Activated naive CD8-positive, alpha-beta T cell (primary cell): Measurements from ENCODE around the gene RNU6-1.

Source experiments
- H3K27ac Mint-ChIP-seq: one replicate; pipeline ENCODE4 v1.8.0; 2021; ENCODE audit warnings: mixed read lengths
- H3K27me3 Mint-ChIP-seq: one replicate; pipeline ENCODE4 v1.8.0; 2021; ENCODE audit warnings: mixed read lengths
- H3K36me3 Mint-ChIP-seq: one replicate; pipeline ENCODE4 v1.8.0; 2021; ENCODE audit warnings: mixed read lengths
- H3K4me1 Mint-ChIP-seq: one replicate; pipeline ENCODE4 v1.8.0; 2021; ENCODE audit warnings: low read depth, mixed read lengths
- H3K4me3 Mint-ChIP-seq: one replicate; pipeline ENCODE4 v1.8.0; 2021; ENCODE audit warnings: mild to moderate bottlenecking, mixed read lengths
- H3K9me3 Mint-ChIP-seq: one replicate; pipeline ENCODE4 v1.8.0; 2021; ENCODE audit warnings: low read depth, mixed read lengths

Gene RNU6-1

DNA sequence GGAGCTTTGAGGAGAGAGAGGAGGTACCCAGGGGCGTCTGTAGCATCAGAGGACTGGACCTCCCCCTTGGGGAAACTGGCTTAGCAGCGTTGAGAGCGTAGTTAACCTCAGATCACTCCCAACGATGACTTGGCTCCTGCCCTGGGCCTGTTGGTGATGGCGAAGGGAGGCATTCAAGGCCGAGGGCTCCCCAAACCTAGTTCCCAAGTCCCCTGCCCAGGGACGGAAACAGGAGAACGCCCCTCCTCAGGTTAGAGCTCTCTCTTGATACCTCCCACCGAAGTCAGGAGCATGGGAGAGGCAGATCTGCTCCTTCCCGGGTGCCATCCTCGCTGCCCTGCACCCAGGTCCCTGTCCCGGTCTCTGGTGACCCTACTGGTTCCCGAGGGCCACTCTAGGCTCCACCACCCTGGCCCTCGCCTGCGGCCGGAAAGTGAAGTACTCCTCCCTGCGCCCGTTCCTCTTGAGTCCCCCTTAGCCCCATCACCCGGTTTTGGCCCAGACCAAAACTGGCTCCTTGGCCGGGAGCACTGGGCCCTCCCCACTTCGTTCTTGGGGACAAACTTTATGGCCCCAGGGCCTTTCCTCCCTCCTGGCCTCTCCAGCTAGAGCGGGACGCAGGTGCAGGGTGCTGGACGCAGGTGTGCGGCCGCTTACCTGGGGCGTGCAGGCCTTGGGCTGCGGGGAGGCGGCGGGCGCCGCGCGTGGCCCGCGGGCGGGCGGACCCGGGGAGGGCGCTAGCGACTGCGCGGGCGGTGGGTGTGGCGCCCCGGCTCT is 17.1 kb downstream of the RNU6-1 start:
- Mint-ChIP-seq H3K4me3 (peak overlapping the region; percentile 36), H3K27ac (no peak overlapping the region), H3K36me3 (no peaks in the 10 kb centered on the region)

DNA sequence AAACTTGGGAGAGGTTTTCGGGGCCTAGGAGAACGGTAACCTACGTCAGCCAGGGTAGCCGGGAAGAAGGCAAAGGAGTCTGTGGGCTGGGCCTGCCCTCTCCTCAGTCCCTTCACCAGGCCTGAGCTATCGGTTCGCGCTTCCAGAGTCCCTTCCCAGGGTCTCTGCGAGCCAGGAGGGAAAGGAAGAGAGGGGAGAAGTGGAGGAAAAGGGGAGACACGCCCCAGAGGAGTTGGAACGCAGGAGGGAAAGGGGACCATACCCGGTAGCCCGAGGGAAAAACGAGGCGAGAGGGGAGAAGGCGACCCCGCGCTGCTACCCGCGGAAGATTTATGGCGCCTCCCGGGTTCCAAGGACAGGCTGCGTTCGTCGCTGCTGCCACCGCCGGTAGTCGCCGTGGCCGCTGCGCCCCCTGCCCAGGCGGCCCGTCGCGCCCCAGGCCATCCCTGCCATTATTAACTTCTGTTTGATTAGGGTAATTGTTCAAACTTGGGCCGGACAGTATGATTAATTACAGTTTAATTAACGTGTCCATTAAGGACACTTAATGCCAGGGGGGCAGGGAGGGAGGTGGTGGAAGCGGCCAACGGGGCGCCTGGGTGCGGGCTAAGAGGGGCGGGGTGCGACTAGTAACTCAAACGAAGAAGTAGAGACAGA is 17.9 kb downstream of the RNU6-1 start:
- Mint-ChIP-seq H3K36me3 (peaks cover 2% of the 10 kb centered on the region), H3K27ac (no peak overlapping the region), H3K4me3 (peak overlapping the region; percentile 59), H3K4me1 (peaks cover 38% of the 10 kb centered on the region), H3K9me3 (no peaks in the 10 kb centered on the region), H3K27me3 (peaks cover 41% of the 10 kb centered on the region)

More for the DNA sequence above, 17.1 kb downstream of the RNU6-1 start:
- peaks cover 40% of the 10 kb centered on the region for H3K27me3 Mint-ChIP-seq
- H3K9me3 Mint-ChIP-seq = no peaks in the 10 kb centered on the region
- peaks cover 38% of the 10 kb centered on the region for H3K4me1 Mint-ChIP-seq

DNA sequence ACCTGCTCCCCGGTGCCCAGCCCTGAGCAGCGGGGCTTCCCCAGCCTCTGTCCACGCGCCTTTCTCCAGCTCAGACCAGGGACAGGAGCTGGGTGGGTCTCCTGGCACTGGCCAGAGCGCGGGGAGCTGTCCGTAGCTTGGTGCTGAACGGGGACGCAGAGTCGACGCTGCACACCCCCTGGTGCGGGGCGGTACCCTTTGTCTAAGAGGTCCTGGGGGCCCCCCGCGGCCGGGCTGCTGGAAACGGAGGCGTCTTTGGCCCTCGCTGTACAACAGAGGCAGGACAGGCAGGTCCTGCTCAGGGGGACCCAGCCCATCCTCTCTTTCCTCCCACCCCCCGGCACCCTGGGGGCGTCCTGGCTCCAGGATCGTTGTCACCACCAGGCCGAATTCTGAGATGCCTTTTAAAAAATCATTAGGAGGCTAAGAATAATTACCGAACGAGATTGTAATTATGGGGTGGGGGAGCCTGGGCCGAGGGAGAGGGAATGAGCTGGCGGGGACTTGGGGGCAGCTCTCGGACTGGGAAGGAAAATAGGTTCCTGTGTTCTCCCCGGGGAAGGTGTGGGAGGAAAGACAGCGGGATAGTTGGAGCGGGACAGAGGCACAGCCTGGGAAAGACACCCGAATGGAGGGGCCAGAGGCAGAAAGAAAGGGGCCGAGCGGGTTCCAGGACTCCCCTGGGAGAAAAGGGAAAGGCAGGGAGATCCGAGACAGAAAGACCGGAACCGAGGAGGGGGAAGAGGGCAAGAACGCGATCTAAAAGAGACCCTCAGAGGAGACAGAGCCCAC is 18.7 kb downstream of the RNU6-1 start:
- no peak overlapping the region for H3K27ac Mint-ChIP-seq
- no peak overlapping the region for H3K4me3 Mint-ChIP-seq
- H3K36me3 Mint-ChIP-seq = peaks cover 5% of the 10 kb centered on the region
- peaks cover 35% of the 10 kb centered on the region for H3K4me1 Mint-ChIP-seq
- peaks cover 42% of the 10 kb centered on the region for H3K27me3 Mint-ChIP-seq
- H3K9me3 Mint-ChIP-seq = no peaks in the 10 kb centered on the region

- Mint-ChIP-seq H3K27me3 (peaks cover 35% of the 10 kb centered on the region), H3K36me3 (peaks cover 5% of the 10 kb centered on the region), H3K27ac (no peak overlapping the region), H3K9me3 (no peaks in the 10 kb centered on the region), H3K4me1 (peaks cover 27% of the 10 kb centered on the region), H3K4me3 (no peak overlapping the region)
Measured at GRCh38 chr15:67820122-67820991, 19.5 kb downstream of the RNU6-1 start.

- Mint-ChIP-seq H3K36me3 (peaks cover 5% of the 10 kb centered on the region), H3K4me1 (peaks cover 25% of the 10 kb centered on the region), H3K4me3 (no peak overlapping the region), H3K27me3 (peaks cover 35% of the 10 kb centered on the region), H3K27ac (no peak overlapping the region), H3K9me3 (no peaks in the 10 kb centered on the region)
Measured at GRCh38 chr15:67819636-67820035, 20.2 kb downstream of the RNU6-1 start.

DNA sequence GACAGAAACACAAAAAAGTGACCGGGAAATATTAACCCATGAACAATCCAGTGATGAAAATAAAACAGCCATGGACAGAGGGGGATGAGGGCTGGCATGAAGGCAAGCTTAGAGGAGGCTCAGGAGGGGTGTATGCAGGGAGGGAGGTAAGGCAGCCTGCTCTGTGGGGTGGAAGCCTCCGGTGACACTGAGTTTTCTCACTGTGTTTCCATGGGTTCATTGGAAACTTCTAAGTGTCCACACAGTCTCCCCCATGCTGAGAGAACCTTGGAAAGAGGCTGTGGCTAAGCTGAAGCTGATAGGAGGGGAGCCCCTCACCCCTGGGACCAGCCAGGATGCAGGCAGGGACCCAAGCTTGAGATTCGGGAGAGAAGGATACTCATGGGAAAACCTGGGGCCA is 21.4 kb downstream of the RNU6-1 start:
- Mint-ChIP-seq H3K36me3 (peaks cover 5% of the 10 kb centered on the region), H3K27ac (no peak overlapping the region), H3K9me3 (no peaks in the 10 kb centered on the region), H3K4me1 (peaks cover 17% of the 10 kb centered on the region), H3K27me3 (peaks cover 26% of the 10 kb centered on the region), H3K4me3 (no peak overlapping the region)

- H3K4me1 Mint-ChIP-seq = peaks cover 10% of the 10 kb centered on the region
- no peak overlapping the region for H3K4me3 Mint-ChIP-seq
- peaks cover 5% of the 10 kb centered on the region for H3K36me3 Mint-ChIP-seq
- H3K9me3 Mint-ChIP-seq = no peaks in the 10 kb centered on the region
- peaks cover 19% of the 10 kb centered on the region for H3K27me3 Mint-ChIP-seq
- H3K27ac Mint-ChIP-seq = no peak overlapping the region
Measured at GRCh38 chr15:67816668-67817067, 23.2 kb downstream of the RNU6-1 start.

GRCh38 chr15:67815036-67815592 is 24.7 kb downstream of the RNU6-1 start:
- Mint-ChIP-seq H3K27me3 (peaks cover 11% of the 10 kb centered on the region), H3K36me3 (peaks cover 5% of the 10 kb centered on the region), H3K27ac (no peak overlapping the region), H3K4me1 (no peaks in the 10 kb centered on the region), H3K4me3 (no peak overlapping the region), H3K9me3 (no peaks in the 10 kb centered on the region)

DNA sequence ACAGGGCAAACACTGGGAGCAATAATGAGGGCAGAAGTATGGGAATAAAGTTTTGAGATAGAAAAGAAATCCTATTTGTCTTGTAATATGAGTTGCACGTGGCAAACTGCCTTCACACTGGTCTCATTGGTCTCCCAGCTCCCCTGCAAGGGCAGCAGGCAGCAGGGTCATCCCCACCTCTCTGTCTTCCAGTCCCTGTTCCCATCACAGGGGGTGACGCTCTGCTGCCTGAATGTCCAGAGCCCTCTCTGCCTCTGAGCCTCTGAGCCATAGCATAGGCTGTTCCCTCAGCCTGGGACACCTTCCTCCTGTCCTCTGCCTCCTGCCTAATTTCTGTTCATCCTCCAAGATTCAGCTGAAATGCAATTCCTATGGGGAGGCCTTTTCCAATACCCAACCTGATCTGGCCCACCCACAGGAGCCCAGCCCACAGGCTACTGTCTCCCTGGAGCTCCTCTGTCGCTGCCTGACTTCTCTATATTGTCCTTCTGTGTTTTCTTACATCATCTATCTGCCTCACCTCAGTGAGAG is 26.7 kb downstream of the RNU6-1 start:
- H3K36me3 Mint-ChIP-seq = peaks cover 14% of the 10 kb centered on the region
- no peak overlapping the region for H3K27ac Mint-ChIP-seq
- no peaks in the 10 kb centered on the region for H3K9me3 Mint-ChIP-seq
- no peaks in the 10 kb centered on the region for H3K4me1 Mint-ChIP-seq
- H3K27me3 Mint-ChIP-seq = peaks cover 6% of the 10 kb centered on the region
- no peak overlapping the region for H3K4me3 Mint-ChIP-seq

DNA sequence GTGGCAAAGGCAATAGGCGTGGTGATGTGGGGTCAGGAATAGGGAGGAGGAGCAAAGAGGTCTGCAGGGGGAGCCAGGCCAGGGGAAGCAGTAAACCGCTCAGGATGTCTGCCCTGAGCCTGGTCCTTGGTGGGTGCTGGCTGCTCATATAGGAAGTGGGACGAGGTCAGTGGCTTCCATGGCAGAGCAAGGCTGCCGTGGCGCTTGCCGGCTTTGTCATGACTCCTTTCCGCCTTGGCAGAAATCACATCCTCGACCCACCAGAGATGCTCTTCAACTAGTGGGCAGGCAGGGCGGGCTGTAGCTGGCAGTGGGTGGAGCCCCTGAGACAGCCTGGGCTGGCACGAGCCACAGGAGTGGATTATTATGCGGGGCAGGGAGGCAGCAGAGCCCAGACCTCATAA is 27.6 kb downstream of the RNU6-1 start:
- H3K4me1 Mint-ChIP-seq = no peaks in the 10 kb centered on the region
- H3K9me3 Mint-ChIP-seq = no peaks in the 10 kb centered on the region
- H3K4me3 Mint-ChIP-seq = no peak overlapping the region
- H3K27me3 Mint-ChIP-seq = peaks cover 5% of the 10 kb centered on the region
- H3K36me3 Mint-ChIP-seq = peaks cover 18% of the 10 kb centered on the region
- H3K27ac Mint-ChIP-seq = no peak overlapping the region

- peaks cover 13% of the 10 kb centered on the region for H3K36me3 Mint-ChIP-seq
- H3K4me1 Mint-ChIP-seq = no peaks in the 10 kb centered on the region
- no peaks in the 10 kb centered on the region for H3K9me3 Mint-ChIP-seq
- no peak overlapping the region for H3K27ac Mint-ChIP-seq
- H3K4me3 Mint-ChIP-seq = no peak overlapping the region
- H3K27me3 Mint-ChIP-seq = no peaks in the 10 kb centered on the region
Measured at GRCh38 chr15:67809866-67810265, 30.0 kb downstream of the RNU6-1 start.

DNA sequence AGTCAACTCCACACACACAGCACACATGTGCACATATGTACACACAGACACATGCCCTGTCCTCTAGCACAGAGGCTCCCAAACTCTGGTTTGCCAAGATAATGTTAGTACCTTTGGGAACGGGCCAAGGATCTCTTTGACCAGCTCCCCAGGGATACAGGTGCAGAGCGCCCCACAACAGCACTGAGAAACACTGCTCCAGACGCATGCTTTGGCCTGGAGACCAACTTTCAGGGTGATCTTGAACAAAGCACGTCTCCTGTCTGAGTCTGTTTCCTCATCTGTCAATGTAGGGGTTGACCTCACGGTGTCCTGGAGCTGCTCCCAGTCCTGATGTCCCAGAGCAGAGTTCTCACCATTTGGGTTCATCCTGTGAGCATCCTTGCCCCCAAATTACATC is 30.4 kb downstream of the RNU6-1 start:
- H3K27me3 Mint-ChIP-seq = no peaks in the 10 kb centered on the region
- H3K4me3 Mint-ChIP-seq = no peak overlapping the region
- H3K36me3 Mint-ChIP-seq = peaks cover 13% of the 10 kb centered on the region
- no peak overlapping the region for H3K27ac Mint-ChIP-seq
- H3K9me3 Mint-ChIP-seq = no peaks in the 10 kb centered on the region
- H3K4me1 Mint-ChIP-seq = no peaks in the 10 kb centered on the region

GRCh38 chr15:67808821-67809220 is 31.0 kb downstream of the RNU6-1 start:
- Mint-ChIP-seq H3K36me3 (peaks cover 13% of the 10 kb centered on the region), H3K9me3 (no peaks in the 10 kb centered on the region), H3K4me1 (no peaks in the 10 kb centered on the region), H3K4me3 (no peak overlapping the region), H3K27ac (no peak overlapping the region), H3K27me3 (no peaks in the 10 kb centered on the region)

DNA sequence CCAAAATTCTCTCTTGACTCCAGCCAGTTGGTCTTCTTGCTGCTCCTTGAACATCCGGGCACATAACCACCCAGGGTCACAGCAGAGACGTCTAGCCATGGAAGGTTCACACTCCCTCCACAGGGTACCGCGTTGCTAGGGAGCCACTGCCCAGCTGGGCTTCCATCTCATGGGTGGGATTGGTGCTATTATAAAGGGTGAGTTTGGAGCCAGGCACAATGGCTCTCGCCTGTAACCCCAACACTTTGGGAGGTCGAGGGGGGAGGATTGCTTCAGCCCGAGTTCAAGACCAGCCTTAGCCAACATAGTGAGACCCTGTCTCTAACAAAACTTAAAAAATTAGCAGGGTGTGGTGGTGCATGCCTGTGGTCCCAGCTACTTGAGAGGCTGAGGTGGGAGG is 32.0 kb downstream of the RNU6-1 start:
- Mint-ChIP-seq H3K4me1 (no peaks in the 10 kb centered on the region), H3K36me3 (peaks cover 13% of the 10 kb centered on the region), H3K4me3 (no peak overlapping the region), H3K9me3 (no peaks in the 10 kb centered on the region), H3K27ac (no peak overlapping the region), H3K27me3 (no peaks in the 10 kb centered on the region)
